Measurements from ENCODE around the gene ITIH3. TPM values are rescaled to one million over a fixed set of nuclear protein-coding genes. Genes with fewer than 3 reads are reported as not detected.

ITIH3 gene
- total and polyA plus RNA-seq, 2 donors from 2014 or later, result 2.1 to 2.3 TPM

- Histone ChIP-seq H3K27ac (ENCODE audit: low read depth in 2 of 2, low read length in 2 of 2) (no peak overlapping the region), H3K4me1 (ENCODE audit: control insufficient read depth in 2 of 3, insufficient read depth in 2 of 3, low read depth in 1 of 3, low read length in 3 of 3) (no peaks in the 10 kb centered on the region), H3K4me3 (ENCODE audit: low read length in 3 of 3) (no peak overlapping the region), H3K9ac (ENCODE audit: low read length in 3 of 3) (no peak overlapping the region), H3K36me3 (ENCODE audit: control insufficient read depth in 2 of 3, insufficient read depth in 3 of 3, low read length in 3 of 3) (no peaks in the 10 kb centered on the region), H3K27me3 (ENCODE audit: control insufficient read depth, insufficient read depth, low read length) (no peaks in the 10 kb centered on the region), H3K9me3 (ENCODE audit: control insufficient read depth in 2 of 3, insufficient read depth in 1 of 3, low read length in 3 of 3) (no peaks in the 10 kb centered on the region)
- FAIRE-seq (no peak), DNase-seq (peak in 1 of 5 donors; percentile 26)
- intact Hi-C loops (cut with DNase I), result no loop called here
- TF ChIP-seq CTCF (IDR thresholded peaks at IDR 0.05; ENCODE audit: borderline replicate concordance, extremely low read depth, insufficient read depth), result no peak
These were observed 4.3 kb upstream of the ITIH3 start for GRCh38 chr3:52790337-52790736.

GRCh38 chr3:52790741-52791140 lies 3.9 kb upstream of the ITIH3 start:
- FAIRE-seq (no peak), DNase-seq (no peak)
- no peaks in the 10 kb centered on the region for H3K4me1 ChIP-seq (ENCODE audit: control insufficient read depth in 2 of 3, insufficient read depth in 2 of 3, low read depth in 1 of 3, low read length in 3 of 3)
- H3K27ac ChIP-seq (ENCODE audit: low read depth in 2 of 2, low read length in 2 of 2), result no peak overlapping the region
- no peak overlapping the region for H3K9ac ChIP-seq (ENCODE audit: low read length in 3 of 3)
- H3K27me3 ChIP-seq (ENCODE audit: control insufficient read depth, insufficient read depth, low read length), result no peaks in the 10 kb centered on the region
- H3K36me3 ChIP-seq (ENCODE audit: control insufficient read depth in 2 of 3, insufficient read depth in 3 of 3, low read length in 3 of 3), result no peaks in the 10 kb centered on the region
- intact Hi-C loops (cut with DNase I), result no loop called here
- H3K9me3 ChIP-seq (ENCODE audit: control insufficient read depth in 2 of 3, insufficient read depth in 1 of 3, low read length in 3 of 3), result no peaks in the 10 kb centered on the region
- no peak for TF ChIP-seq CTCF (IDR thresholded peaks at IDR 0.05; ENCODE audit: borderline replicate concordance, extremely low read depth, insufficient read depth)
- H3K4me3 ChIP-seq (ENCODE audit: low read length in 3 of 3), result no peak overlapping the region

- no peak overlapping the region for H3K9ac ChIP-seq (ENCODE audit: low read length in 3 of 3)
- H3K27ac ChIP-seq (ENCODE audit: low read depth in 2 of 2, low read length in 2 of 2), result no peak overlapping the region
- no peaks in the 10 kb centered on the region for H3K9me3 ChIP-seq (ENCODE audit: control insufficient read depth in 2 of 3, insufficient read depth in 1 of 3, low read length in 3 of 3)
- TF ChIP-seq CTCF (IDR thresholded peaks at IDR 0.05; ENCODE audit: borderline replicate concordance, extremely low read depth, insufficient read depth), result no peak
- H3K27me3 ChIP-seq (ENCODE audit: control insufficient read depth, insufficient read depth, low read length), result no peaks in the 10 kb centered on the region
- H3K36me3 ChIP-seq (ENCODE audit: control insufficient read depth in 2 of 3, insufficient read depth in 3 of 3, low read length in 3 of 3), result no peaks in the 10 kb centered on the region
- no peak for DNase-seq
- no peaks in the 10 kb centered on the region for H3K4me1 ChIP-seq (ENCODE audit: control insufficient read depth in 2 of 3, insufficient read depth in 2 of 3, low read depth in 1 of 3, low read length in 3 of 3)
- no peak for FAIRE-seq
- intact Hi-C loops (cut with DNase I), result no loop called here
- H3K4me3 ChIP-seq (ENCODE audit: low read length in 3 of 3), result no peak overlapping the region
These were observed 3.2 kb upstream of the ITIH3 start for GRCh38 chr3:52791366-52791765.

- no peaks in the 10 kb centered on the region for H3K9me3 ChIP-seq (ENCODE audit: control insufficient read depth in 2 of 3, insufficient read depth in 1 of 3, low read length in 3 of 3)
- no peaks in the 10 kb centered on the region for H3K27me3 ChIP-seq (ENCODE audit: control insufficient read depth, insufficient read depth, low read length)
- no peak for FAIRE-seq
- intact Hi-C loops (cut with DNase I), result no loop called here
- H3K27ac ChIP-seq (ENCODE audit: low read depth in 2 of 2, low read length in 2 of 2), result no peak overlapping the region
- no peak overlapping the region for H3K9ac ChIP-seq (ENCODE audit: low read length in 3 of 3)
- H3K36me3 ChIP-seq (ENCODE audit: control insufficient read depth in 2 of 3, insufficient read depth in 3 of 3, low read length in 3 of 3), result no peaks in the 10 kb centered on the region
- no peaks in the 10 kb centered on the region for H3K4me1 ChIP-seq (ENCODE audit: control insufficient read depth in 2 of 3, insufficient read depth in 2 of 3, low read depth in 1 of 3, low read length in 3 of 3)
- no peak overlapping the region for H3K4me3 ChIP-seq (ENCODE audit: low read length in 3 of 3)
- no peak for DNase-seq
- TF ChIP-seq CTCF (IDR thresholded peaks at IDR 0.05; ENCODE audit: borderline replicate concordance, extremely low read depth, insufficient read depth), result no peak
These were observed 2.7 kb upstream of the ITIH3 start for GRCh38 chr3:52791928-52792327.
